CD8-positive, alpha-beta memory T cell (primary cell): ENCODE data around the gene USH1G. TPM values are rescaled to one million over a fixed set of nuclear protein-coding genes. Genes with fewer than 3 reads are reported as not detected.

Source experiments
- CTCF ChIA-PET: fragments of 350-600 bp; sonication (Branson Sonifier 250); formaldehyde crosslinking; loops from one replicate; lab custom pipeline; 2021; ENCODE audit warnings: antibody characterized with exemption; lab: Charles Lee
- POLR2A ChIA-PET: fragments of 350-600 bp; sonication (Branson Sonifier 250); formaldehyde crosslinking; loops from one replicate; lab custom pipeline; 2021; ENCODE audit warnings: antibody characterized with exemption; lab: Charles Lee
- DNase-seq, 5 donors: peaks; one replicate each; pipeline versions ENCODE4 v3.0.0 to v3.0.0-alpha.2; 2020 to 2022; ENCODE audit warnings: mixed read lengths in 1 of 5
- H3K27ac ChIP-seq: one replicate; pipeline ENCODE4 v1.7.0; 2013; ENCODE audit warnings: low read depth, mild to moderate bottlenecking, low read length, moderate library complexity
- H3K27me3 ChIP-seq: 2 replicates; pipeline ENCODE4 v1.7.0; 2013; ENCODE audit warnings: low read length, mild to moderate bottlenecking; ENCODE audit not compliant: insufficient read depth, poor library complexity, severe bottlenecking
- H3K36me3 ChIP-seq: 2 replicates; pipeline ENCODE4 v1.7.0; 2013; ENCODE audit warnings: mild to moderate bottlenecking, low read length, moderate library complexity; ENCODE audit not compliant: insufficient read depth
- H3K4me1 ChIP-seq: 2 replicates; pipeline ENCODE4 v1.7.0; 2013; ENCODE audit warnings: mild to moderate bottlenecking, low read length, moderate library complexity; ENCODE audit not compliant: insufficient read depth
- H3K4me3 ChIP-seq: 2 replicates; pipeline ENCODE4 v1.7.0; 2013; ENCODE audit warnings: mild to moderate bottlenecking, low read length
- H3K9me3 ChIP-seq: 2 replicates; pipeline ENCODE4 v1.7.0; 2013; ENCODE audit warnings: mild to moderate bottlenecking, low read length
- H3K27ac Mint-ChIP-seq, 8 donors: one replicate each; pipeline ENCODE4 v1.8.0; 2020 to 2021; ENCODE audit warnings: mixed read lengths in 8 of 8, mild to moderate bottlenecking in 6 of 8, inconsistent platforms in 3 of 8, moderate library complexity in 3 of 8
- H3K27me3 Mint-ChIP-seq, 2 donors: one replicate each; pipeline ENCODE4 v1.8.0; 2020 to 2021; ENCODE audit warnings: mixed read lengths in 2 of 2, mild to moderate bottlenecking in 1 of 2, moderate library complexity in 1 of 2
- H3K36me3 Mint-ChIP-seq, 3 donors: one replicate each; pipeline ENCODE4 v1.8.0; 2020 to 2021; ENCODE audit warnings: mixed read lengths in 3 of 3, inconsistent platforms in 1 of 3, mild to moderate bottlenecking in 1 of 3
- H3K4me1 Mint-ChIP-seq, 3 donors: one replicate each; pipeline ENCODE4 v1.8.0; 2020 to 2021; ENCODE audit warnings: mixed read lengths in 3 of 3, inconsistent platforms in 1 of 3, mild to moderate bottlenecking in 1 of 3
- H3K4me3 Mint-ChIP-seq, 7 donors: one replicate each; pipeline ENCODE4 v1.8.0; 2020 to 2021; ENCODE audit warnings: mixed read lengths in 7 of 7, mild to moderate bottlenecking in 6 of 7, moderate library complexity in 4 of 7, inconsistent platforms in 2 of 7
- H3K9me3 Mint-ChIP-seq, 5 donors: one replicate each; pipeline ENCODE4 v1.8.0; 2020 to 2022; ENCODE audit warnings: mixed read lengths in 5 of 5, mild to moderate bottlenecking in 3 of 5, moderate library complexity in 2 of 5, inconsistent platforms in 1 of 5
- polyA plus RNA-seq: library from polyadenylated mRNA; unstranded; fragments of 300-500 nt; fragmentation: Illumina TruSeq; gene quantifications from one replicate; pipeline ENCODE4 v1.2.3, GENCODE V29; 2021
- total RNA-seq, 2 experiments: library from RNA; stranded (reverse); gene quantifications; one replicate each; pipeline ENCODE4 v1.2.3, GENCODE V29; 2021

The USH1G gene
- total and polyA plus RNA-seq, 3 experiments from 2014 or later: not detected

GRCh38 chr17:74943808-74944522, 20.9 kb upstream of the USH1G start:
- H3K36me3 Mint-ChIP-seq: no peaks in the 10 kb centered on the region
- Histone ChIP-seq H3K9me3 (no peaks in the 10 kb centered on the region), H3K27ac (no peak overlapping the region), H3K36me3 (no peaks in the 10 kb centered on the region), H3K4me1 (no peaks in the 10 kb centered on the region), H3K27me3 (no peaks in the 10 kb centered on the region), H3K4me3 (no peak overlapping the region)
- H3K27me3 Mint-ChIP-seq: peaks cover 23 to 43% of the 10 kb centered on the region in 2 donors
- H3K9me3 Mint-ChIP-seq: no peaks in the 10 kb centered on the region
- no peaks in the 10 kb centered on the region for H3K4me1 Mint-ChIP-seq
- ChIA-PET POLR2A (no interaction called here), CTCF (no interaction called here)
- no peak for DNase-seq
- H3K27ac Mint-ChIP-seq: no peak overlapping the region
- H3K4me3 Mint-ChIP-seq: no peak overlapping the region

GRCh38 chr17:74941128-74941725, 18.2 kb upstream of the USH1G start:
- H3K27ac Mint-ChIP-seq: no peak overlapping the region
- H3K36me3 Mint-ChIP-seq: no peaks in the 10 kb centered on the region
- ChIA-PET POLR2A (no interaction called here), CTCF (no interaction called here)
- peaks cover 37 to 66% of the 10 kb centered on the region in 2 donors for H3K27me3 Mint-ChIP-seq
- Histone ChIP-seq H3K4me3 (no peak overlapping the region), H3K27ac (no peak overlapping the region), H3K36me3 (no peaks in the 10 kb centered on the region), H3K27me3 (peaks cover 18% of the 10 kb centered on the region), H3K4me1 (no peaks in the 10 kb centered on the region), H3K9me3 (no peaks in the 10 kb centered on the region)
- H3K9me3 Mint-ChIP-seq: no peaks in the 10 kb centered on the region
- peaks cover 0 to 3% (median 0%) of the 10 kb centered on the region in 3 donors for H3K4me1 Mint-ChIP-seq
- H3K4me3 Mint-ChIP-seq: no peak overlapping the region
- no peak for DNase-seq

- H3K27me3 Mint-ChIP-seq: peaks cover 42 to 65% of the 10 kb centered on the region in 2 donors
- CTCF ChIA-PET: no interaction called here
- peak overlapping the region in 1 of 8 donors; percentile 4 for H3K27ac Mint-ChIP-seq
- H3K4me1 Mint-ChIP-seq: peaks cover 0 to 3% (median 0%) of the 10 kb centered on the region in 3 donors
- no peaks in the 10 kb centered on the region for H3K36me3 Mint-ChIP-seq
- Histone ChIP-seq H3K4me3 (no peak overlapping the region), H3K27ac (no peak overlapping the region), H3K9me3 (no peaks in the 10 kb centered on the region), H3K4me1 (no peaks in the 10 kb centered on the region), H3K36me3 (no peaks in the 10 kb centered on the region), H3K27me3 (peaks cover 26% of the 10 kb centered on the region)
- no peak for DNase-seq
- no peak overlapping the region for H3K4me3 Mint-ChIP-seq
- no peaks in the 10 kb centered on the region for H3K9me3 Mint-ChIP-seq
- POLR2A ChIA-PET: no interaction called here
Measured at GRCh38 chr17:74939534-74939933, 16.5 kb upstream of the USH1G start.

GRCh38 chr17:74938194-74938950, 15.3 kb upstream of the USH1G start:
- H3K4me3 ChIP-seq: no peak overlapping the region
- CTCF ChIA-PET: interaction anchor here (1.1 to 2.0 kb wide), 2 partner anchors 19 to 23 kb away, joined by 4 to 6 read pairs; no protein-coding TSS in a partner anchor
- no peak for DNase-seq
- Mint-ChIP-seq H3K4me3 (no peak overlapping the region), H3K9me3 (no peaks in the 10 kb centered on the region), H3K27me3 (peaks cover 46 to 70% of the 10 kb centered on the region in 2 donors), H3K4me1 (peaks cover 0 to 3% (median 0%) of the 10 kb centered on the region in 3 donors), H3K36me3 (no peaks in the 10 kb centered on the region), H3K27ac (no peak overlapping the region)
- H3K27ac ChIP-seq: no peak overlapping the region
- H3K9me3 ChIP-seq: no peaks in the 10 kb centered on the region
- no peaks in the 10 kb centered on the region for H3K4me1 ChIP-seq
- POLR2A ChIA-PET: no interaction called here
- no peaks in the 10 kb centered on the region for H3K36me3 ChIP-seq
- H3K27me3 ChIP-seq: peaks cover 26% of the 10 kb centered on the region

- Mint-ChIP-seq H3K4me3 (no peak overlapping the region), H3K9me3 (no peaks in the 10 kb centered on the region), H3K4me1 (peaks cover 0 to 3% (median 0%) of the 10 kb centered on the region in 3 donors), H3K27me3 (peaks cover 40 to 74% of the 10 kb centered on the region in 2 donors), H3K36me3 (no peaks in the 10 kb centered on the region), H3K27ac (no peak overlapping the region)
- Histone ChIP-seq H3K4me3 (no peak overlapping the region), H3K36me3 (no peaks in the 10 kb centered on the region), H3K4me1 (no peaks in the 10 kb centered on the region), H3K9me3 (no peaks in the 10 kb centered on the region), H3K27ac (no peak overlapping the region), H3K27me3 (peaks cover 26% of the 10 kb centered on the region)
- ChIA-PET CTCF (interaction anchor here (0.7 to 2.0 kb wide), 2 partner anchors 20 to 696 kb away, joined by 3 to 6 read pairs; no protein-coding TSS in a partner anchor), POLR2A (interaction anchor here (0.6 kb wide), 1 partner anchor 290 kb away, joined by 3 read pairs; no protein-coding TSS in a partner anchor)
- DNase-seq: no peak
Measured at GRCh38 chr17:74937064-74938051, 14.3 kb upstream of the USH1G start.

- H3K27ac ChIP-seq: no peak overlapping the region
- no peaks in the 10 kb centered on the region for H3K4me1 ChIP-seq
- H3K9me3 ChIP-seq: no peaks in the 10 kb centered on the region
- H3K27me3 Mint-ChIP-seq: peaks cover 41 to 75% of the 10 kb centered on the region in 2 donors
- no peak overlapping the region for H3K4me3 Mint-ChIP-seq
- POLR2A ChIA-PET: interaction anchor here (0.6 kb wide), 1 partner anchor 291 kb away, joined by 3 read pairs; no protein-coding TSS in a partner anchor
- no peak for DNase-seq
- CTCF ChIA-PET: no interaction called here
- peaks cover 0 to 3% (median 0%) of the 10 kb centered on the region in 3 donors for H3K4me1 Mint-ChIP-seq
- no peaks in the 10 kb centered on the region for H3K36me3 Mint-ChIP-seq
- H3K36me3 ChIP-seq: no peaks in the 10 kb centered on the region
- no peak overlapping the region for H3K27ac Mint-ChIP-seq
- H3K4me3 ChIP-seq: no peak overlapping the region
- H3K27me3 ChIP-seq: peaks cover 26% of the 10 kb centered on the region
- no peaks in the 10 kb centered on the region for H3K9me3 Mint-ChIP-seq
Measured at GRCh38 chr17:74936470-74936799, 13.4 kb upstream of the USH1G start.

- POLR2A ChIA-PET: no interaction called here
- Mint-ChIP-seq H3K27me3 (peaks cover 41 to 78% of the 10 kb centered on the region in 2 donors), H3K36me3 (no peaks in the 10 kb centered on the region), H3K27ac (peak within 1 kb of the TSS in 1 of 8 donors; percentile 24), H3K9me3 (no peaks in the 10 kb centered on the region), H3K4me3 (no peak within 1 kb of the TSS), H3K4me1 (peaks cover 0 to 3% (median 0%) of the 10 kb centered on the region in 3 donors)
- Histone ChIP-seq H3K9me3 (no peaks in the 10 kb centered on the region), H3K4me3 (no peak within 1 kb of the TSS), H3K36me3 (no peaks in the 10 kb centered on the region), H3K4me1 (no peaks in the 10 kb centered on the region), H3K27me3 (peaks cover 26% of the 10 kb centered on the region), H3K27ac (no peak within 1 kb of the TSS)
- CTCF ChIA-PET: interaction anchor here (0.7 to 1.0 kb wide), 2 partner anchors 22 to 27 kb away, joined by 3 read pairs; no protein-coding TSS in a partner anchor
- no peak for DNase-seq
Measured at GRCh38 chr17:74935585-74936469, 12.8 kb upstream of the USH1G start, which contains the start of gene OTOP3. Gene OTOP3, plus strand, starts transcription at chr17:74935898. Its CDS starts 24 bp downstream, at chr17:74935922.
